Gastroesophageal sphincter (tissue), 3 donors: ENCODE data around the gene FN1.

ENCODE experiments used
- POLR2A ChIP-seq, 2 donors: fragments of 450-650 bp; IDR thresholded peaks; one replicate each; pipeline ENCODE4 v1.6.1; 2017; ENCODE audit warnings: antibody characterized with exemption in 2 of 2, mild to moderate bottlenecking in 2 of 2, moderate library complexity in 1 of 2
- POLR2AphosphoS5 ChIP-seq: sonication (generic); formaldehyde crosslinking; IDR thresholded peaks from one replicate; pipeline ENCODE4 v1.6.1; 2017; ENCODE audit warnings: antibody characterized with exemption
- TF ChIP-seq, protein P1 (sequence below), 4 experiments: fragments of 200-600 bp in 2 of 4; fragments of 450-650 bp in 2 of 4; sonication (generic) in 1 of 4; IDR thresholded peaks; one replicate each; pipeline ENCODE4 v1.5.1; 2017 to 2019; ENCODE audit warnings: antibody characterized with exemption in 4 of 4, mild to moderate bottlenecking in 2 of 4, moderate library complexity in 2 of 4

DNA sequence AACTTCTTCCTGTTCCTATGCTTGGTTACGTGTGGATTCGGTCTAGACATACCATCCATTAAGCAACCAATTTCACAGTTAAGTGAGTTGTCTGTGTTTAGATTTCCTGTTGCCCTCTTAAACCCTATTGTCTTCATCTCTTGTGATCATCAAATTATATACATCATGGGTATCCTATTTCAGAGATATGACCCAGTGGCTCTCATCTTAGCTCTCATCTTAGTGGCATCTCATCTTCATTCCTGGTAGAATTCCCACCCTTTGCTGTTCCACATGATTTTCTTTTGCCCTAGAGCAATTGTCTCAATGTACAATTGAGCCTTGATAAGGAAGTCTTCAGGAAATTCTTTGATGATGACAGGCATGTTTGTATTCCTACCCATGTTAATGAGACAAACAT lies 29.4 kb upstream of the FN1 start:
- no peak for TF ChIP-seq POLR2A (IDR thresholded peaks at IDR 0.05)
- TF ChIP-seq, protein P1, sequence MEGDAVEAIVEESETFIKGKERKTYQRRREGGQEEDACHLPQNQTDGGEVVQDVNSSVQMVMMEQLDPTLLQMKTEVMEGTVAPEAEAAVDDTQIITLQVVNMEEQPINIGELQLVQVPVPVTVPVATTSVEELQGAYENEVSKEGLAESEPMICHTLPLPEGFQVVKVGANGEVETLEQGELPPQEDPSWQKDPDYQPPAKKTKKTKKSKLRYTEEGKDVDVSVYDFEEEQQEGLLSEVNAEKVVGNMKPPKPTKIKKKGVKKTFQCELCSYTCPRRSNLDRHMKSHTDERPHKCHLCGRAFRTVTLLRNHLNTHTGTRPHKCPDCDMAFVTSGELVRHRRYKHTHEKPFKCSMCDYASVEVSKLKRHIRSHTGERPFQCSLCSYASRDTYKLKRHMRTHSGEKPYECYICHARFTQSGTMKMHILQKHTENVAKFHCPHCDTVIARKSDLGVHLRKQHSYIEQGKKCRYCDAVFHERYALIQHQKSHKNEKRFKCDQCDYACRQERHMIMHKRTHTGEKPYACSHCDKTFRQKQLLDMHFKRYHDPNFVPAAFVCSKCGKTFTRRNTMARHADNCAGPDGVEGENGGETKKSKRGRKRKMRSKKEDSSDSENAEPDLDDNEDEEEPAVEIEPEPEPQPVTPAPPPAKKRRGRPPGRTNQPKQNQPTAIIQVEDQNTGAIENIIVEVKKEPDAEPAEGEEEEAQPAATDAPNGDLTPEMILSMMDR (IDR thresholded peaks at IDR 0.05), result no peak
- TF ChIP-seq POLR2AphosphoS5, result no peak
